GM19328 (cell line): Measurements from ENCODE around the gene ZNF26.
"Not testable (repeated sequence)": the region's sequence is repeated elsewhere in the genome, so short reads cannot be mapped to it uniquely, and the experiment has no call there.

Source experiments
- ATAC-seq: cut with Tn5 transposase; IDR thresholded peaks from one replicate; pipeline ENCODE4 v1.9.1; 2021; ENCODE audit warnings: mild to moderate bottlenecking, moderate library complexity; ENCODE audit not compliant: unreplicated experiment

The ZNF26 gene, protein sequence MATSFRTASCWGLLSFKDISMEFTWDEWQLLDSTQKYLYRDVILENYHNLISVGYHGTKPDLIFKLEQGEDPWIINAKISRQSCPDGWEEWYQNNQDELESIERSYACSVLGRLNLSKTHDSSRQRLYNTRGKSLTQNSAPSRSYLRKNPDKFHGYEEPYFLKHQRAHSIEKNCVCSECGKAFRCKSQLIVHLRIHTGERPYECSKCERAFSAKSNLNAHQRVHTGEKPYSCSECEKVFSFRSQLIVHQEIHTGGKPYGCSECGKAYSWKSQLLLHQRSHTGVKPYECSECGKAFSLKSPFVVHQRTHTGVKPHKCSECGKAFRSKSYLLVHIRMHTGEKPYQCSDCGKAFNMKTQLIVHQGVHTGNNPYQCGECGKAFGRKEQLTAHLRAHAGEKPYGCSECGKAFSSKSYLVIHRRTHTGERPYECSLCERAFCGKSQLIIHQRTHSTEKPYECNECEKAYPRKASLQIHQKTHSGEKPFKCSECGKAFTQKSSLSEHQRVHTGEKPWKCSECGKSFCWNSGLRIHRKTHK

DNA sequence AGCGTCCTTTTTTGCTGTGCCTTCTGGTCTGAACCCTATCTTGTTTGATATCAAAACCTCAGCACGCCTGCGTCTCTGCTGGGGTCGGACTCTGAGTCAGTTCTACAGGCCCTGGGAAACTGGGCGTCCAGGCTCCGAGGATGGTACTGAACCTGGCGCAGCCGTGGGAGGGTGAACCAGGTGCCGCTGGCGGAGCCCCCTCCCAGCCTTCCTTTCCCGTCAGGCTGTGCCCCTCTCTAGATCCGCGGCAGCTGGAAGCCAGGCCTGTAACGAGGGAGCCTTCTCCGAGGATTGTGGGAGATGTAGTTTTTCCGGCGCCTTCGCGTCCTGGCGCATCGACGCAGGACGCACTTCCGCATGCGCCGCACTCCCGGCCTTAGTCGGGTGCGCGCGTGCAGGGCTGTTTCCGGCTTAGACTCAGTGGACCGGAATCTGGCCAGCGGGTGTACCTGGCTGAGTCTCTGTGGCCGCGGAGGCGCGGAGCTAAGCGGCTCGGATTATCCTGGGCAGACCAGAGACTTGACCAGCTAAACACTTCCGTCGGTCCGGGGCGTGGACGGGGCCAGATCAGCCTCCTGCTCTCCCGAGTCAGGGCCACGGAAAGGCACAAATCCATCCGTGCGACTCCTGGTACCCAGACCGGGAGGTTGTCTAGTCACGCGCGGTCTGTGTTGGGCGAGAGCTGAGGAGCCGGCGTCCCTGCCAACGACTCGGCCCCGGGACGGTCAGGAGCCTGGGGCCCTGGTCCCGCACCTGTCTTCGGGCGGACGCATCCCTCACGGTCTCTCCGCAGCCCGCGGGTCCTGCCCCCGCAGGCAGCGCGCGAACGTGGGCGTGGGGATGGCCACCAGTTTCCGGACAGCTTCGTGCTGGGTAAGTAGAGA lies at the start of gene ZNF26:
Gene ZNF26 (plus strand): TSS at position 367 of the 884 bp plus-strand sequence. CDS start 474 bp downstream, at position 841.
- ATAC-seq: peak; percentile 97

DNA sequence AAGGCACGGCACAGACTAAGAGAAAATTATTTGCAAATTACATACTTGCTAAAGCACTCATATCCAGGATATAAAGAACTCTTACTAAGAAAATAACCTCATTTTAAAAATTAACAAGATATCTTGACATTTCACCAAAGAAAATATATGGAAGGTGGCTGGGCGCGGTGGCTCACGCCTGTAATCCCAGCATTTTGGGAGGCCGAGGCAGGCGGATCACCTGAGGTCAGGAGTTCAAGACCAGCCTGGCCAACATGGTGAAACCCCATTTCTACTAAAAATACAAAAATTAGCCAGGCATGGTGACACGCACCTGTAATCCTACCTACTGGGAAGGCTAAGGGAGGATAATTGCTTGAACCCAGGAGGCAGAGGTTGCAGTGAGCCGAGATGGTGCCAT lies 49.2 kb upstream of the ZNF26 start:
- not testable (repeated sequence) for ATAC-seq

DNA sequence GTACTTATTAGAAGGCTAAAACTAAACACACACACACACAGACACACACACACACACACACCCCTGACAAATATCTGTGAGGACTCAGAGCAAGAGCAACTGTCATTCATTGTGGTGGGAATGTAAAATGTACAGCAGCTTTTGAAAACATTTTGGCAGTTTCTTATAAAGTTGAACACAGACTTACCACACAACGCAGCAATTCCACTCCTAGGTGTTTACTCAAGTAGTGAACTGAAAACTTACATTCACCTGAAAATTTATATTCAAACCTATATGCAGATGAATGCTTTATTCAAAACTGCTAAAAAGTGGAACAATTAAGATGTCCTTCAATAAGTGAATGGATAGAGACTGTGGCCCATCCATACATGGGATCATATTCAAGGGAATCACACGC lies 48.7 kb upstream of the ZNF26 start:
- ATAC-seq: no peak

DNA sequence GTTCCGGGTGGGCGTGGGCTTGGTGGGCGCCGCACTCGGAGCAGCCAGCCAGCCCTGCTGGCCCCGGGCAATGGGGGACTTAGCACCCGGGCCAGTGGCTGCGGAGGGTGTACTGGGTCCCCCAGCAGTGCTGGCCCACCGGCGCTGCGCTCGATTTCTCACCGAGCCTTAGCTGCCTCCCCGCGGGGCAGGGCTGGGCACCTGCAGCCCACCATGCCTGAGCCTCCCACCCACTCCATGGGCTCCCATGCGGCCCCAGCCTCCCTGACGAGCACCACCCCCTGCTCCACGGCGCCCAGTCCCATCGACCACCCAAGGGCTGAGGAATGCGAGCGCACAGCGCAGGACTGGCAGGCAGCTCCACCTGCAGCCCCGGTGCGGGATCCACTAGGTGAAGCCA lies 47.4 kb upstream of the ZNF26 start:
- not testable (repeated sequence) for ATAC-seq

DNA sequence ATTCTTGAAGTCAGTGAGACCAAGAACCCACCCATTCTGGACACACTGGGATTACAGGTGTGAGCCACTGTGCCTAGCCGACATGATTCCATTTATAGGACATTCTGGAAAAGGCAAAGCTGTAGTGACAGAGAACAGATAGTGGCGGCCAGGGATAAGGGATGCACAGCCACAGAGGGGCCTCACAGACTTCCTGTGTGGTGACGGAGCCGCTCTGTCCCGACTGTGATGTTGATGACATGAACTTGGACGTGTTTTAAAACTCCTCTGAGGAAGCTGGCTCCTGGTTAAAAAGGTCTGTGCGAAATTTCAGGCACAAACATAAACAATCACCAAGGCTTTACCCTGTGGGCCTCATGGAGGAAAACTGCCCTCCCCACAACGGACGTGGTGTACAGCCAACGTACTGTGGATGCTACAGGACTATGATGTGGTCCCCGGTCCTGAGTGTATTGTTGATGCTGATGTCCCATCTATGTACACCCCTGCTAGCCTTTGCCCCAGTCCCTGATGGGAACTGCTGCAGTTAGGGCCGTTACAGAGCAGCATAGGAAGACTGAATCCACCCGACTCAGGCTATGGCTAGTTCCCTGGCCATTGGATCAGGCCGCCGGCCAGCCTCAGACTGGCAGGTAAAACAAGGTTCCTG lies 46.0 kb upstream of the ZNF26 start:
- ATAC-seq: no peak

DNA sequence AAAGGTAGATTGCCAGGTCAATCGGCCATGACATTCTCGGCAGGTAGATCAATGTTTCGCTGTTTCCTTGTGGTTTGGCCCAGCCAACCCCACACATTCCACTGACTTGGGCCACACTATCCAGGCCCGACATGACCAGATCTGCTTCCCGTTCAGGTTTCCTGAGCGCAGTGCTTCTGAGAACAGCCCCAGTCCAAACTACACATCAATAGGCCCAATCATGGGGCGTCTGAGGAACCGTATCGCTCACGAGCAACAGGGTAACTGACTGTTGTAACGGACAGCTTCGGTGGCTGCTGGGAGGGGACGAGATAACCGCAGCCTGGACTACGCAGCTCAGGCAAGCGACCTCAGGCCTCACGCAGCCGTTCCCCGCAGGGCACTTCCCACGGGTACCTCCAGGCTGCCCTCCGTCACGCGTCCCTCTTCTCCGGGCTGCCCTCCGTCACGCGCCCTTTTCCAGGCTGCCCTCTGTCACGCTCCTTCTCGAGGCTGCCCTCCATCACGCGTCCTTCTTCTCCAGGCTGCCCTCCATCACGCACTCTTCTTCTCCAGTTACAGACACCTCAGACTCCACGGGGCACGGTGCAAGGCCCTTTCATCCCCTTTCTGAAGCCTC lies 44.7 kb upstream of the ZNF26 start:
- ATAC-seq: no peak

DNA sequence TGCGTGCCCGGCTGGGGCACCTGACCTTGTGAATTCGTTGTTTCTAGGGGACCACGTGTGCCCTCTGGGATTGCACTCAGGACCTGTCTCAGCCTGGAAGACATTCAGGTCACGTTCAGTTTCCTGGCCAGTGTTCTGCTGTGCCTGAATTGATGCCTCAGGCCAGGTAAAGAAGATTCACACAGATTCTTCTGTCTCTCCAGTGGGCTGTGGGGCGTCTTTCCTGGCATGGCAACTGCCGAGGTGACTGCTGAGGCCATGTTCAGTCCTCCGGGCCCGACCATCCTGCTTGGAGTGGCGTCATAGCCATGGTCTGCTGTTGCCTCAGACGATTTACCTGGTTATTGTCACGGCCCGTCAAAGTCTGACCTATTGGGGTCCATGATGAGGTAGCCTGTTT lies 43.6 kb upstream of the ZNF26 start:
- no peak for ATAC-seq

DNA sequence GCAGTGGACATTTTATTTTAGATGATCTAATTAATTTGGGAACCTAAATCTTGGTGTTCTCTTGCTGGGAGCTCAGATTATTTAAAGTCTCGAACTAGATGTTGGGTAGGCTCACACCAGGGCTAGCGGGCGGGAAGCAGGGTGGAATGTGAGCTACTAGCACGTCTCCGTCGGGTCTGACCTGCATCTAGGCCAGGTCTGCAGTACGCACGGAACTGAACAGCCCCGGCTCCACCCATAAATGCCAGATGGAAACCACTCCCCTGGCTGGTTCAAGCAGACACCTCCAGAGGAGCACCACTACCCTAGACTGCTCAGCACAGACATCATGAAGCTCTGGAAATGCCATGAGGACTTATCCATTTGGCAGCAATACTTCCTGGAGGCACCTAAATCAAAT lies 40.4 kb upstream of the ZNF26 start:
- ATAC-seq: no peak

DNA sequence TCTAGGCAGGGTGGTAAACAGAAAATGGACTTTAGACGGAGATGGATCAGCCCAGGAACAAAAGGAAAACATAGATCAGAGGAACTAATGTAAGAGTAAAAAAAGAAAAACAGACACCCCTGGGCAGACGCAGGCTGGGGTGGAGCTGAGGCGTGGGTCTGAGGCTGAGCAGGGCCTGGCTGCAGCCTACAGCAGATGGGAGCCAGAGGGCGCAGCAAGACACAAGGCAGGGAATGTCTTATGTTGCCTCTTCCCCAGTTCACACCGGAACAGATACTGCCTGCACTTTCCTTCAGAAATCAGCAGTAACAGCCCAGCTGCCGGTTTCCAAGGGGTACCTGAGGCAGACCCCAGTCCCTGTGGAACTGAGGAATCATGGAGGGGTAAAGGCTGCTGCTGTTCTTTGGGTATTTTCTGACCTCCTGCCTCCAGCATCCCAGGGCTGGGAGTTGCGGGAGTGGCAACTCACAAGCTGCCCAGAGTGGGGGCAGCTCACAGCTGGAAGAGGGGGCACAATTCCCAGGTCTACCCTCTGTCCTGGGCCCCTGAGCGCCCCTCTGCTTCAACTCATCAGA lies 39.8 kb upstream of the ZNF26 start:
- ATAC-seq: no peak

DNA sequence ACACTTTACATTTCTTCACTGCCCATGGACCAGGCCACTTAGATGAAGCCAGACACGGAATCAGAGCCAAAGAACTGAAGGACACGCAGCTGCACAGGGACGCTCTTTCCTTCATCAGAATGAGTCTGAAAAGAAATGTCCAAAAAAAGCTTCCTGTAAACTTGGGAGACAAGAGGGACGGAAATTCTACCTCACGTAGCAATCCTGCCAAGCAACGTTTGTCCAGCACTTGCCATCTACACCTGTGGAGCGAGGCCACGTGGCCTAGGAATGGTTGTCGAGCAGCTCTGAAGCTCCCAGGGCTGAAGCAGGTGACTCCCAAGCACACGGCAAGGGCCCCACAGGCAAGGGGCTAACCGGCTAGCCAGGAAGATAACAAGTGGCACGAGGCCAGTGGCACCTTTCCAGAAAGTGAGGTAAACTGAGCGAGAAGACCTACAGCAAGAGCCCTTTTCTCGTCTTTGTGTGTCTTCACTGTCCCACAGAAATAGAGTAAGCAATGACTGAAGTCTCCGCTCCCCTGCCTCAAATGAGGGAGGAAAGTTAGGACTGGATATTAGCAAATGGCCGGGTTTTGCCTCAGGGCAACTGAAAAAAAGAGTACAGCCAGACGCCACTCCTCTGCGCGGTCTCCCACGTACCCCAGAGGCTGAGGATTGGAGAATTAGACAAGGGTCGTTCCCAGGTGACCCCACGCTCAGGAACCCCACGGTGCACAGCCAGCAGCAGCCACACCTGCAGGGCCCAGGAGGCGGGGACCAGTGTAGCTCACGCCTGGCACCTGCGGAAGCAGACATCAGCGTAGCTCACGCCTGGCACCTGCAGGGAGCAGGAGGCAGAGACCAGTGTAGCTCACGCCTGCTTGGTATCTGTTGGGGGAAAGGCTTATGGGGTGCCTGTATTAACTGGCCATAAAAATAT lies 37.8 kb upstream of the ZNF26 start:
- no peak for ATAC-seq

DNA sequence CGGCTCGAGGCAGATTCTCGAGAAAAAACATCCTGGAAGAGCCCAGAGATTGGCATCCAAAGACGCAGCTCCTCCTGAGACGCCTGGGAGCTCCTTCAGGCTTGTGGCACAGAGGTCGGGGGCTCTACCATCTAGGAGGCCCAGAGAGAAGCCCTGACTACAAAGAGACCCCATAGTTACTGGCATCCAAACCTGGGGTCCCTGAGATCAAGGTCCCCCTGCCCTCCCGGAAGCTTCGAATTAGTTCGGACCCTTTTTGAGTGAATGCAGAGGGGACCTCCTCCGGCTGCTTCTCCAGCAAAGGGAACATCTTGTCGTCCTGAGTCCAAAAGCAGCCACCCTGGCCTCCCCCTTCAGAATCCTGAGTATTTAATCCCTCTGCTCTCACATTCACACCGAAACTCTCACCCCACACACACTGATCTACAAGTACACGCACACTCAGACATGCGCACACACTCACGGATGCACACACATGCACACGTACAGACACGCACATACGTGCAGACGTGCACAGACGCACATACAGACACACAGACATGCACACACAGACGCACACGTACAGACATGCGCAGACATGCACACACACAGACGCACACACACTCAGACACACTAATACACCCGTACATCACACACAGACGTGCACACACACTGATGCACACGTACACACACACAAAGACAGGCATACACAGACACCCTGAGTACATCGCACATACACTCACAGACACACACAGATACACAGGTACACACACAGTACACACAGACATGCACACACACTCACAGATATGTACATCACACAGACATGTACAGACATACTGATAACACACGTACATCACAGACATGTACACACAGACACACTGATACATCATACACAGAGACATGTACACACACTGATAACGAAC lies 36.0 kb upstream of the ZNF26 start:
- ATAC-seq: no peak

DNA sequence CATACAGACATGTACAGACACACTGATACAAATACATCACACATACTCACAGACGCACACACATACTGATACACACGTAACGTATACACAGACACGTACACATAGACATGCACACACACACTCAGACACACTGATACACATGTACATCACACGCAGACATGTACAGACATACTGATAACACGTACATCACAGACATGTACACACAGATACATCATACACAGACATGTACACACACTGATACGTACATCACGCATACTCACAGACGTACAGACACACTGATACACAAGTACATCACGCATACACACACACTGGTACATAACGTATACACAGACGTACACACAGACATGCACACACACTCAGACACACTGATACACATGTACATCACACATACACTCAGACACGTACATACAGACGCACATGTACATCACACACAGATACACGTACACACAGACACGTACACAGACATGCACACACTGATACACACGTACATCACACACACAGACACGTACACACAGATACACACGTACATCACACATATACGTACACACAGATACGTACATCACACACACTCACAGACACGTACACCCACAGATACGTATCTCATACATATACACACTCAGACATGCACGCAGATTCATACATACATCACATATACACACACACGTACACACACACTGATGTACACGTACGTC lies 35.2 kb upstream of the ZNF26 start:
- no peak for ATAC-seq

DNA sequence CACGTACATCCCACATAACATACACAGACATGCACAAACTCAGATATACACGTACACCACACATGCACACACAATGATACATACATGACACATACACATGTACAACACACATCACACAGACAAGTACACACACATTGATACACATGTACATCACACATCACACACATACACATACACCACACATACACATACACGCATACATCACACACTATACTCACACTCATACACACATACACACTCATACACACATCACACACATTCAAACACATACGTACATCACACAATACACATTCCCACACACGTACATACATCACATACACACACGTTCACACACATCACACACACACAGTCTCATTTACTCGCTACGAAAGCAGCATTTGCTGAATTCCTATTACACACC lies 34.5 kb upstream of the ZNF26 start:
- ATAC-seq: no peak

DNA sequence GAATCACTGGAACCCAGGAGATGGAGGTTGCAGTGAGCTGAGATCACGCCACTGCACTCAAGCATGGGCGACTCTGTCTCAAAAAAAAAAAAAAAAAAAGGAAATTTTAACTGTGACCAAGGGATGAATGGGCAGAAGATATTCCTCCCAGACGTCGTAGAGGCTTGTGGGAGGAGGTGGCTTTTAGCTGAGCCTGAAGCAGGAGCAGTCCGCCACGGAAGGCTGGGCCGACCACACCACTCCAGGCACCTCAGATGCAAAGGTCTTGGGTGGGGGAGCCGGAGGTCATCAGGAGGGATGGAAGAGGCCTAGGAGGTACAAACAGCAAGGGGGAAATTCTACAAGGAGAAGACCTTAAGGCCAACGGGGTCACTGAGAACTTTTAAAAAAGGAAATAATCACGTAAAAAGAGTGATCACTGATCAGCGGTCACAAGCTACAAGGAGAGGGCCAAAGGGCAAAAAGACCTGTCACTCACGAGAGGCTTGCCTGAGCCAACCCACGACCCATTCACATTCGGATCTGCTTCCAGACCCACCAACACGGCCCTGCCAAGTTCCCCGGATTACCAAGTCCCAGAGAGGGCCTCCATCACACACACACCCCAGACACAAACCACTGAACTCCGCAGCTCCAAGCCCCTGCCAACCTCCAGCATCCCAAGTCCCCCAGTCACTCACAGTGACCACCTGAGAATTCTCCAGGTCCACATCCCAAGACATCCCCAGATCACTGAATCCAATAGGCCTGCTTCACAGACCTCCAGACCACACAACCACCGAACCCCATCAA lies 33.6 kb upstream of the ZNF26 start:
- no peak for ATAC-seq

DNA sequence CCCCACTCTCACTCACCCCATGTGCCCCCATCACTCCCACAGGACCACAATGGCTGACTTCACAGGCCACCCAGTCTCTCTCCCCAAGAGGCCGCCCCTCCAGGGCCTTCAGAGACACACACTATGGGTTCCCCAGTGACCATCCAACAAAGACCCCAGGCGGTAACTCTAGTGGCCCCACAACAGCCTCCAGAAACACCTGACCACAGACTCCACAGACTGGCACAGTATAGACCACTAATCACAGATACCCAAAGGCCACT lies 33.1 kb upstream of the ZNF26 start:
- ATAC-seq: no peak

DNA sequence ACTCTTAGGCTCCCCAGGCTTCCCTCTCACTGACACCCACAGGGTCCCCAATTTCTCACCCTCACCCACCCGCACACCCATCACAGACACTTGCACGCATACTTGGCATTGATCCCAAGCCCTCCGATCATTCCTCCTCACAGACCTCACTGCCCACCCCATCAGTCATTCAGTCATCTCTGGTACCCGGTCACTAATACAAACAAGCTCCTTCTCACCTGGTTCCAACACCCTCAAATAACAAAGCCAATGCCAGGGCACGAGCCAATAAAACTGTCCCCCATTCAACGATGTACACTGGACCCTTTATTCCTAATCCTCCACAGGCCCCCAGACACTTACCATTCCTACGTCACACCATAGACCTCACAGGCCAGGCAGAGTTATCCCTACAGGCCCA lies 32.4 kb upstream of the ZNF26 start:
- no peak for ATAC-seq

DNA sequence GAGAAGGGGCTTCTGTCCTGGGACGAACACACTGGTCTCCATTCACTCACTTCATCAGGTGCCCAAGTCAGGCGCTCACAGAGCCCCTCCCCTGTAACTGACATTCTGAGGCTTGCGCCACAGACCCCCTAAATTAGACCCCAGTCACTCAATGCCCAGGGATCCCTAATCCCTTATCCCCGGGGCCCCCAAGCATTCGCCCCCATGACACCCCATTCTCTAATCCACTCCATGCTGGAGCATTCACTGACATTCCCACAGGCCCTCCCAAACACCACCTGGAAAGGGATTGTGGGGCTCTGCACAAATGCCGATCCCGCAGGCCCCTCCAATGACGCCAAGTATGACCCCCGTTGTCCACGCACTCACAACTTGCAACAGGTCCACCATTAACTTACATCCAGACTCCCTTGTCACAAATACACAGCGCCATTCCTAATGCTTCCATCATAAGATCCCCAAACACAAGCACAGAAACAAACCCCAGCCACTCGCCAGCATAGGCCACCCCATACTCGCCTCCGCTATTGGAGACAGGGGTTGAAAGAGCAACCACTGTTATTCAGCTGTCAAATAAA lies 31.6 kb upstream of the ZNF26 start:
- ATAC-seq: no peak
